HepG2 (cell line): ENCODE data around the gene HCRTR1. TPM values are rescaled to one million over a fixed set of nuclear protein-coding genes. Genes with fewer than 3 reads are reported as not detected.

Experiments used
- AFF4 ChIP-seq: sonication (generic); formaldehyde crosslinking; IDR thresholded peaks from 2 replicates; pipeline ENCODE4 v1.4.0; 2020; ENCODE audit warnings: missing genetic modification reagents
- GATAD1 ChIP-seq: IDR thresholded peaks from 2 replicates; pipeline ENCODE4 v1.6.1; 2016; ENCODE audit warnings: missing genetic modification reagents, missing compliant biosample characterization
- KAT8 ChIP-seq: IDR thresholded peaks from 2 replicates; pipeline ENCODE4 v1.6.1; 2016; ENCODE audit warnings: missing genetic modification reagents, missing compliant biosample characterization
- KDM3A ChIP-seq: IDR thresholded peaks from 2 replicates; pipeline ENCODE4 v1.6.1; 2018; ENCODE audit warnings: low read depth, missing compliant biosample characterization
- MAZ ChIP-seq, 2 experiments: sonication (generic) in 1 of 2; formaldehyde crosslinking in 1 of 2; IDR thresholded peaks; 2 replicates each; pipeline versions ENCODE4 v1.5.0 to v1.6.1; 2012 to 2020; ENCODE audit warnings: low read depth in 2 of 2, mild to moderate bottlenecking in 2 of 2, borderline replicate concordance in 1 of 2, improper control_type of control experiment in 1 of 2, low read length in 1 of 2, missing genetic modification reagents in 1 of 2, moderate library complexity in 1 of 2
- NRL ChIP-seq: sonication (generic); formaldehyde crosslinking; IDR thresholded peaks from 2 replicates; pipeline ENCODE4 v1.5.0; 2020; ENCODE audit warnings: missing genetic modification reagents, mild to moderate bottlenecking, moderate library complexity, borderline replicate concordance
- RNF219 ChIP-seq: sonication (generic); formaldehyde crosslinking; IDR thresholded peaks from 2 replicates; pipeline ENCODE4 v1.5.0; 2020; ENCODE audit warnings: mild to moderate bottlenecking, missing genetic modification reagents
- SRSF9 ChIP-seq: fragments of 200-400 bp; formaldehyde crosslinking; IDR thresholded peaks from 2 replicates; pipeline ENCODE4 v1.6.1; 2018; ENCODE audit warnings: borderline replicate concordance, mild to moderate bottlenecking, low read depth, low read length; ENCODE audit not compliant: insufficient read depth, poor library complexity, severe bottlenecking
- polyA plus RNA-seq, 8 experiments: library from polyadenylated mRNA; depleted of rRNA in 3 of 8; stranded (reverse) in 7 of 8; unstranded in 1 of 8; fragments of >200 nt; fragmentation: Illumina TruSeq in 4 of 8; extraction: Trizol in 4 of 8; gene quantifications; 2 replicates each; pipeline versions ENCODE4 v1.2.1 to v1.2.3, GENCODE V29; 2011 to 2016; ENCODE audit warnings: low read depth in 4 of 8, missing spikeins in 1 of 8, mixed read lengths in 1 of 8; ENCODE audit not compliant: insufficient read depth in 1 of 8
- total RNA-seq, 5 experiments: library from RNA; depleted of rRNA; stranded (reverse); fragments of >200 nt; fragmentation: Illumina TruSeq; extraction: Trizol; gene quantifications; 2 replicates each; pipeline ENCODE4 v1.2.3, GENCODE V29; 2016; ENCODE audit warnings: low read depth in 1 of 5
- TF ChIP-seq, protein P1 (sequence below): fragments of 450-650 bp; IDR thresholded peaks from 2 replicates; pipeline ENCODE4 v1.6.1; 2017
- TF ChIP-seq, protein P2 (sequence below): sonication (generic); formaldehyde crosslinking; IDR thresholded peaks from 2 replicates; pipeline ENCODE4 v1.9.0; 2021; ENCODE audit warnings: missing genetic modification reagents, borderline replicate concordance
- TF ChIP-seq, protein P3 (sequence below): sonication (generic); formaldehyde crosslinking; IDR thresholded peaks from 2 replicates; pipeline ENCODE4 v1.4.0; 2020; ENCODE audit warnings: missing genetic modification reagents, mild to moderate bottlenecking, borderline replicate concordance

HCRTR1 gene
- total and polyA plus RNA-seq, 2 of the 13 experiments (the other 11 are each of a cell fraction or from before 2014, with no cell fraction given): not detected

DNA sequence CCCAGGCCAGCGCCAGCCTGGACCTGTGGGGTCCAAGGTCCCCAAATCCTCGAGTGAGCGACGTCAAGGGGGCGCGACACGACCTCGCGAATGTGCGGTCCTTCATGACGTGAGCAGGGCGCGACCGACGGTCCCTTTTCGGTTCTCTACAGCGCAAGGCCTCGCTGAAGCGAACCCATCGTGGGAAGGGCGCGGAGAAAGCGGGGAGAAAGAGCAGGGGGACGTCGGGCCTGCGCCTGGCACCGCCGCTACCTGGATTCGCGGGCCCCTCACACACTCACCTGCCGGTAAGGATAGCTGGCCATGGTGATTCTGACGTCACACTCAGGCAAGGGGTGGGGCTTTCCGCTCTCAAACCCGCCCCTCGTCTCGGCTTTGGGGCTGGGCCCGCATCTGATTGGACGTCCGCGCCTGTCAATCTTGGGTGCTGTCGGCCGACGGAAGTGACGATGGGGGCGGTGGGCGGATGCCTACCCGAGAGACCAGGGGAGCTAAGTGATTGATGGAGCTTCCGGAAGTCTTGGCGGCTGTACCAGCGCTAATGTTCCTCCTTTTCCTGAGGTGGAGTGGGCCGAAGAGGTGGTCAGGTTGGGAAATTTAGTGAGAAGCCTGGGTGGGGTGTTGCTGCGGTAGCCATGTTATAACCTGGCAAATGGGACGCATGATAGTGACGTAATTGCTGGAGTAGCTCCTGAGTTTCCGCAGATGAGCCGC lies 27.2 kb downstream of the HCRTR1 start, which contains the start of gene PEF1 (continued):
- TF ChIP-seq NRL (CRISPR knock-in tag) (peak; percentile 83; the same call in 1 of the 2 replicates), KAT8 (CRISPR knock-in tag) (peak; percentile 97), RNF219 (CRISPR knock-in tag) (no peak), GATAD1 (CRISPR knock-in tag) (peak; percentile 95), KDM3A (CRISPR knock-in tag) (peak; percentile 79; the same call in 1 of the 2 replicates), AFF4 (CRISPR knock-in tag) (no peak; the same call in none of the 2 replicates), MAZ (IDR thresholded peaks at IDR 0.05; ENCODE audit: borderline replicate concordance, low read depth, low read length) (peak; percentile 49; the same call in 1 of the 2 replicates), MAZ (CRISPR knock-in tag; IDR thresholded peaks at IDR 0.05; ENCODE audit: low read depth) (peak; percentile 55; the same call in 1 of the 2 replicates), SRSF9 (no peak)
- TF ChIP-seq, protein P1, sequence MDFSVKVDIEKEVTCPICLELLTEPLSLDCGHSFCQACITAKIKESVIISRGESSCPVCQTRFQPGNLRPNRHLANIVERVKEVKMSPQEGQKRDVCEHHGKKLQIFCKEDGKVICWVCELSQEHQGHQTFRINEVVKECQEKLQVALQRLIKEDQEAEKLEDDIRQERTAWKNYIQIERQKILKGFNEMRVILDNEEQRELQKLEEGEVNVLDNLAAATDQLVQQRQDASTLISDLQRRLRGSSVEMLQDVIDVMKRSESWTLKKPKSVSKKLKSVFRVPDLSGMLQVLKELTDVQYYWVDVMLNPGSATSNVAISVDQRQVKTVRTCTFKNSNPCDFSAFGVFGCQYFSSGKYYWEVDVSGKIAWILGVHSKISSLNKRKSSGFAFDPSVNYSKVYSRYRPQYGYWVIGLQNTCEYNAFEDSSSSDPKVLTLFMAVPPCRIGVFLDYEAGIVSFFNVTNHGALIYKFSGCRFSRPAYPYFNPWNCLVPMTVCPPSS: no peak
- TF ChIP-seq, protein P2, sequence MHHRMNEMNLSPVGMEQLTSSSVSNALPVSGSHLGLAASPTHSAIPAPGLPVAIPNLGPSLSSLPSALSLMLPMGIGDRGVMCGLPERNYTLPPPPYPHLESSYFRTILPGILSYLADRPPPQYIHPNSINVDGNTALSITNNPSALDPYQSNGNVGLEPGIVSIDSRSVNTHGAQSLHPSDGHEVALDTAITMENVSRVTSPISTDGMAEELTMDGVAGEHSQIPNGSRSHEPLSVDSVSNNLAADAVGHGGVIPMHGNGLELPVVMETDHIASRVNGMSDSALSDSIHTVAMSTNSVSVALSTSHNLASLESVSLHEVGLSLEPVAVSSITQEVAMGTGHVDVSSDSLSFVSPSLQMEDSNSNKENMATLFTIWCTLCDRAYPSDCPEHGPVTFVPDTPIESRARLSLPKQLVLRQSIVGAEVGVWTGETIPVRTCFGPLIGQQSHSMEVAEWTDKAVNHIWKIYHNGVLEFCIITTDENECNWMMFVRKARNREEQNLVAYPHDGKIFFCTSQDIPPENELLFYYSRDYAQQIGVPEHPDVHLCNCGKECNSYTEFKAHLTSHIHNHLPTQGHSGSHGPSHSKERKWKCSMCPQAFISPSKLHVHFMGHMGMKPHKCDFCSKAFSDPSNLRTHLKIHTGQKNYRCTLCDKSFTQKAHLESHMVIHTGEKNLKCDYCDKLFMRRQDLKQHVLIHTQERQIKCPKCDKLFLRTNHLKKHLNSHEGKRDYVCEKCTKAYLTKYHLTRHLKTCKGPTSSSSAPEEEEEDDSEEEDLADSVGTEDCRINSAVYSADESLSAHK (CRISPR knock-in tag): no peak
- TF ChIP-seq, protein P3, sequence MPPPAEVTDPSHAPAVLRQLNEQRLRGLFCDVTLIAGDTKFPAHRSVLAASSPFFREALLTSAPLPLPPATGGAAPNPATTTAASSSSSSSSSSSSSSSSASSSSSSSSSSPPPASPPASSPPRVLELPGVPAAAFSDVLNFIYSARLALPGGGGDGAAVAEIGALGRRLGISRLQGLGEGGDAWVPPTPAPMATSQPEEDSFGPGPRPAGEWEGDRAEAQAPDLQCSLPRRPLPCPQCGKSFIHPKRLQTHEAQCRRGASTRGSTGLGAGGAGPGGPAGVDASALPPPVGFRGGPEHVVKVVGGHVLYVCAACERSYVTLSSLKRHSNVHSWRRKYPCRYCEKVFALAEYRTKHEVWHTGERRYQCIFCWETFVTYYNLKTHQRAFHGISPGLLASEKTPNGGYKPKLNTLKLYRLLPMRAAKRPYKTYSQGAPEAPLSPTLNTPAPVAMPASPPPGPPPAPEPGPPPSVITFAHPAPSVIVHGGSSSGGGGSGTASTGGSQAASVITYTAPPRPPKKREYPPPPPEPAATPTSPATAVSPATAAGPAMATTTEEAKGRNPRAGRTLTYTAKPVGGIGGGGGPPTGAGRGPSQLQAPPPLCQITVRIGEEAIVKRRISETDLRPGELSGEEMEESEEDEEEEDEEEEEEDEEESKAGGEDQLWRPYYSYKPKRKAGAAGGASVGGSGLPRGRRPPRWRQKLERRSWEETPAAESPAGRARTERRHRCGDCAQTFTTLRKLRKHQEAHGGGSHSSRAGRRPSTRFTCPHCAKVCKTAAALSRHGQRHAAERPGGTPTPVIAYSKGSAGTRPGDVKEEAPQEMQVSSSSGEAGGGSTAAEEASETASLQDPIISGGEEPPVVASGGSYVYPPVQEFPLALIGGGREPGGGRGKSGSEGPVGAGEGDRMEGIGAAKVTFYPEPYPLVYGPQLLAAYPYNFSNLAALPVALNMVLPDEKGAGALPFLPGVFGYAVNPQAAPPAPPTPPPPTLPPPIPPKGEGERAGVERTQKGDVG (CRISPR knock-in tag): no peak; the same call in 1 of the 2 replicates
